Gastrocnemius medialis (tissue), 4 donors: ENCODE results near the gene NUP107.
"Not testable (repeated sequence)": the region's sequence is repeated elsewhere in the genome, so short reads cannot be mapped to it uniquely, and the experiment has no call there.

Experiments used
- CTCF ChIP-seq, 5 experiments: fragments of 450-650 bp in 3 of 5; fragments of 200-600 bp in 2 of 5; sonication (generic) in 2 of 5; IDR thresholded peaks in 4 of 5; conservative IDR thresholded peaks in 1 of 5; 1 replicate in 4 of 5; 2 replicates in 1 of 5; pipeline ENCODE4 v1.5.1; 2016 to 2019; ENCODE audit warnings: antibody characterized with exemption in 5 of 5, mild to moderate bottlenecking in 3 of 5, moderate library complexity in 3 of 5
- POLR2A ChIP-seq, 2 donors: fragments of 450-650 bp; IDR thresholded peaks; one replicate each; pipeline ENCODE4 v1.6.1; 2017; ENCODE audit warnings: antibody characterized with exemption in 2 of 2, mild to moderate bottlenecking in 2 of 2, moderate library complexity in 2 of 2

- TF ChIP-seq CTCF (IDR thresholded peaks at IDR 0.05 in 4 of 5, conservative IDR thresholded peaks at IDR 0.05 in 1 of 5); POLR2A (IDR thresholded peaks at IDR 0.05): not testable (repeated sequence)
Observed at GRCh38 chr12:68676854-68677253, 9.9 kb upstream of the NUP107 start.
